CD4-positive, alpha-beta T cell treated with Interleukin-6 for 4 hours (primary cell): ENCODE data around the gene SSRP1.

Experiments
- DNase-seq: peaks from one replicate; pipeline ENCODE4 v3.0.0-alpha.2; 2020; ENCODE audit warnings: mixed read lengths

Gene SSRP1

GRCh38 chr11:57336111-57336666 lies 497 bp upstream of the SSRP1 start:
- peak; percentile 26 for DNase-seq

- no peak for DNase-seq
Measured at GRCh38 chr11:57335023-57335342, 709 bp downstream of the SSRP1 start.

- DNase-seq: no peak
Measured at GRCh38 chr11:57332694-57333440, 2.8 kb downstream of the SSRP1 start.

GRCh38 chr11:57331720-57332119 lies 4.0 kb downstream of the SSRP1 start:
- DNase-seq: no peak

- DNase-seq: no peak
Measured at GRCh38 chr11:57330029-57330428, 5.7 kb downstream of the SSRP1 start.

- DNase-seq: no peak
Measured at GRCh38 chr11:57327721-57328120, 8.0 kb downstream of the SSRP1 start.

- DNase-seq: no peak
Measured at GRCh38 chr11:57325735-57326048, 10.0 kb downstream of the SSRP1 start.

GRCh38 chr11:57324886-57325734 lies 10.6 kb downstream of the SSRP1 start, which contains the start of gene TNKS1BP1:
Gene TNKS1BP1, minus strand, starts transcription at chr11:57324952. Its CDS starts 3,067 bp downstream, at chr11:57321885.
- DNase-seq: peak; percentile 95

- DNase-seq: no peak
Measured at GRCh38 chr11:57324154-57324885, 11.4 kb downstream of the SSRP1 start.

GRCh38 chr11:57323855-57324153 lies 11.9 kb downstream of the SSRP1 start:
- DNase-seq: no peak

- DNase-seq: no peak
Measured at GRCh38 chr11:57323167-57323854, 12.4 kb downstream of the SSRP1 start.

- DNase-seq: no peak
Measured at GRCh38 chr11:57322256-57323166, 13.2 kb downstream of the SSRP1 start.

- no peak for DNase-seq
Measured at GRCh38 chr11:57321388-57322255, 14.1 kb downstream of the SSRP1 start.

- DNase-seq: no peak
Measured at GRCh38 chr11:57320719-57321387, 14.8 kb downstream of the SSRP1 start.

- DNase-seq: no peak
Measured at GRCh38 chr11:57320067-57320718, 15.5 kb downstream of the SSRP1 start.

- no peak for DNase-seq
Measured at GRCh38 chr11:57318178-57318577, 17.5 kb downstream of the SSRP1 start.

- no peak for DNase-seq
Measured at GRCh38 chr11:57316017-57316416, 19.7 kb downstream of the SSRP1 start.

GRCh38 chr11:57315491-57315890 lies 20.2 kb downstream of the SSRP1 start:
- no peak for DNase-seq

GRCh38 chr11:57314221-57314973 lies 21.3 kb downstream of the SSRP1 start:
- DNase-seq: no peak
